ENCODE results near the gene SKI.

DNA sequence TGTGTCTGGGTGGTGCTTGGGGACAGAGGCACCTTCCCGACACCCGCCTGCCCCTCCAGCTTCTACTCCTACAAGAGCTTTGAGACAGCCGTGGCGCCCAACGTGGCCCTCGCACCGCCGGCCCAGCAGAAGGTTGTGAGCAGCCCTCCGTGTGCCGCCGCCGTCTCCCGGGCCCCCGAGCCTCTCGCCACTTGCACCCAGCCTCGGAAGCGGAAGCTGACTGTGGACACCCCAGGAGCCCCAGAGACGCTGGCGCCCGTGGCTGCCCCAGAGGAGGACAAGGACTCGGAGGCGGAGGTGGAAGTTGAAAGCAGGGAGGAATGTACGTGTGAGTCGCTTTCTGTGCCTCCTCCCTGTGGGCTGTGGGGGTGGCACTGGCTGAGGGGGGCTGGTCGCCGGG is 75.7 kb downstream of the SKI start:
- no peak for TF ChIP-seq EZH2 (IDR thresholded peaks at IDR 0.05; ENCODE audit: borderline replicate concordance, low read depth, low read length, severe bottlenecking)
- TF ChIP-seq, protein P1, sequence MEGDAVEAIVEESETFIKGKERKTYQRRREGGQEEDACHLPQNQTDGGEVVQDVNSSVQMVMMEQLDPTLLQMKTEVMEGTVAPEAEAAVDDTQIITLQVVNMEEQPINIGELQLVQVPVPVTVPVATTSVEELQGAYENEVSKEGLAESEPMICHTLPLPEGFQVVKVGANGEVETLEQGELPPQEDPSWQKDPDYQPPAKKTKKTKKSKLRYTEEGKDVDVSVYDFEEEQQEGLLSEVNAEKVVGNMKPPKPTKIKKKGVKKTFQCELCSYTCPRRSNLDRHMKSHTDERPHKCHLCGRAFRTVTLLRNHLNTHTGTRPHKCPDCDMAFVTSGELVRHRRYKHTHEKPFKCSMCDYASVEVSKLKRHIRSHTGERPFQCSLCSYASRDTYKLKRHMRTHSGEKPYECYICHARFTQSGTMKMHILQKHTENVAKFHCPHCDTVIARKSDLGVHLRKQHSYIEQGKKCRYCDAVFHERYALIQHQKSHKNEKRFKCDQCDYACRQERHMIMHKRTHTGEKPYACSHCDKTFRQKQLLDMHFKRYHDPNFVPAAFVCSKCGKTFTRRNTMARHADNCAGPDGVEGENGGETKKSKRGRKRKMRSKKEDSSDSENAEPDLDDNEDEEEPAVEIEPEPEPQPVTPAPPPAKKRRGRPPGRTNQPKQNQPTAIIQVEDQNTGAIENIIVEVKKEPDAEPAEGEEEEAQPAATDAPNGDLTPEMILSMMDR (IDR thresholded peaks at IDR 0.05; ENCODE audit: borderline replicate concordance, extremely low read depth, low read length, poor library complexity, severe bottlenecking), result no peak
